CD8-positive, alpha-beta memory T cell (primary cell): ENCODE results near the gene RGS11. TPM values are rescaled to one million over a fixed set of nuclear protein-coding genes. Genes with fewer than 3 reads are reported as not detected.

Source experiments
- CTCF ChIA-PET: fragments of 350-600 bp; sonication (Branson Sonifier 250); formaldehyde crosslinking; loops from one replicate; lab custom pipeline; 2021; ENCODE audit warnings: antibody characterized with exemption; lab: Charles Lee
- POLR2A ChIA-PET: fragments of 350-600 bp; sonication (Branson Sonifier 250); formaldehyde crosslinking; loops from one replicate; lab custom pipeline; 2021; ENCODE audit warnings: antibody characterized with exemption; lab: Charles Lee
- DNase-seq, 5 donors: peaks; one replicate each; pipeline versions ENCODE4 v3.0.0 to v3.0.0-alpha.2; 2020 to 2022; ENCODE audit warnings: mixed read lengths in 1 of 5
- H3K27ac ChIP-seq: one replicate; pipeline ENCODE4 v1.7.0; 2013; ENCODE audit warnings: low read depth, mild to moderate bottlenecking, low read length, moderate library complexity
- H3K27me3 ChIP-seq: 2 replicates; pipeline ENCODE4 v1.7.0; 2013; ENCODE audit warnings: low read length, mild to moderate bottlenecking; ENCODE audit not compliant: insufficient read depth, poor library complexity, severe bottlenecking
- H3K36me3 ChIP-seq: 2 replicates; pipeline ENCODE4 v1.7.0; 2013; ENCODE audit warnings: mild to moderate bottlenecking, low read length, moderate library complexity; ENCODE audit not compliant: insufficient read depth
- H3K4me1 ChIP-seq: 2 replicates; pipeline ENCODE4 v1.7.0; 2013; ENCODE audit warnings: mild to moderate bottlenecking, low read length, moderate library complexity; ENCODE audit not compliant: insufficient read depth
- H3K4me3 ChIP-seq: 2 replicates; pipeline ENCODE4 v1.7.0; 2013; ENCODE audit warnings: mild to moderate bottlenecking, low read length
- H3K9me3 ChIP-seq: 2 replicates; pipeline ENCODE4 v1.7.0; 2013; ENCODE audit warnings: mild to moderate bottlenecking, low read length
- H3K27ac Mint-ChIP-seq, 8 donors: one replicate each; pipeline ENCODE4 v1.8.0; 2020 to 2021; ENCODE audit warnings: mixed read lengths in 8 of 8, mild to moderate bottlenecking in 6 of 8, inconsistent platforms in 3 of 8, moderate library complexity in 3 of 8
- H3K27me3 Mint-ChIP-seq, 2 donors: one replicate each; pipeline ENCODE4 v1.8.0; 2020 to 2021; ENCODE audit warnings: mixed read lengths in 2 of 2, mild to moderate bottlenecking in 1 of 2, moderate library complexity in 1 of 2
- H3K36me3 Mint-ChIP-seq, 3 donors: one replicate each; pipeline ENCODE4 v1.8.0; 2020 to 2021; ENCODE audit warnings: mixed read lengths in 3 of 3, inconsistent platforms in 1 of 3, mild to moderate bottlenecking in 1 of 3
- H3K4me1 Mint-ChIP-seq, 3 donors: one replicate each; pipeline ENCODE4 v1.8.0; 2020 to 2021; ENCODE audit warnings: mixed read lengths in 3 of 3, inconsistent platforms in 1 of 3, mild to moderate bottlenecking in 1 of 3
- H3K4me3 Mint-ChIP-seq, 7 donors: one replicate each; pipeline ENCODE4 v1.8.0; 2020 to 2021; ENCODE audit warnings: mixed read lengths in 7 of 7, mild to moderate bottlenecking in 6 of 7, moderate library complexity in 4 of 7, inconsistent platforms in 2 of 7
- H3K9me3 Mint-ChIP-seq, 5 donors: one replicate each; pipeline ENCODE4 v1.8.0; 2020 to 2022; ENCODE audit warnings: mixed read lengths in 5 of 5, mild to moderate bottlenecking in 3 of 5, moderate library complexity in 2 of 5, inconsistent platforms in 1 of 5
- polyA plus RNA-seq: library from polyadenylated mRNA; unstranded; fragments of 300-500 nt; fragmentation: Illumina TruSeq; gene quantifications from one replicate; pipeline ENCODE4 v1.2.3, GENCODE V29; 2021
- total RNA-seq, 2 experiments: library from RNA; stranded (reverse); gene quantifications; one replicate each; pipeline ENCODE4 v1.2.3, GENCODE V29; 2021

The RGS11 gene
- total and polyA plus RNA-seq, 3 experiments from 2014 or later: 0.09 TPM; not detected in 2

DNA sequence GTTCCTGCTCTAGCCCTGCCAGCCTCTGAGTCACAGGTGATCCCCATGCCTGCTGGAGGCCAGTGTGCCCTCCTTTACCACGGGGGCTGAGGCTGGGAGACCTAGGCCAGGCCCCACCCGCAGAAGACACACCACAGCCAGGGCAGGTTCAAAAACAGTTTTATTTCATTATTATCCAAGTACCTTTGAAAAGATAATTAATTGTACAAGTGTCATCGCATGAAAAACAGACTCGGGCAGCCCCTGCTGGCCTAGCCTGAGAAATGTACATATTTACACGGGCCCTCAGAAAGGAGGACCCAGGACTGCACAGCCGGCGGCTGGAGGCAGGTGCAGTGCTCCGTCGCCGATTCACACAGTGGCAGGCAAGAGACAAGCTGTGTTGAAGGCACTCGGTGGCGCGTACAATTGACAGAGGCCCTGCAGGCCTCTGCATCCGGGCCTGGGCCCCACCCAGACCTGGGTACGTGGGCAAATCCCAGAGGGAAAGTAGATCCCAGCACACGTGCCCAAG lies 11.6 kb upstream of the RGS11 start:
- ChIA-PET POLR2A (interaction anchor here (0.5 to 0.6 kb wide), 2 partner anchors 65 to 108 kb away, joined by 4 to 5 read pairs; no protein-coding TSS in a partner anchor), CTCF (no interaction called here)
- no peak overlapping the region for H3K4me3 ChIP-seq
- no peak overlapping the region for H3K4me3 Mint-ChIP-seq
- no peaks in the 10 kb centered on the region for H3K27me3 ChIP-seq
- peaks cover 23% of the 10 kb centered on the region for H3K36me3 ChIP-seq
- no peaks in the 10 kb centered on the region for H3K4me1 ChIP-seq
- peaks cover 0 to 55% (median 0%) of the 10 kb centered on the region in 3 donors for H3K36me3 Mint-ChIP-seq
- no peak for DNase-seq
- no peak overlapping the region for H3K27ac ChIP-seq
- H3K9me3 ChIP-seq: no peaks in the 10 kb centered on the region
- H3K9me3 Mint-ChIP-seq: no peaks in the 10 kb centered on the region
- H3K27me3 Mint-ChIP-seq: no peaks in the 10 kb centered on the region
- H3K27ac Mint-ChIP-seq: no peak overlapping the region
- no peaks in the 10 kb centered on the region for H3K4me1 Mint-ChIP-seq

- H3K4me1 Mint-ChIP-seq: no peaks in the 10 kb centered on the region
- no peaks in the 10 kb centered on the region for H3K4me1 ChIP-seq
- ChIA-PET POLR2A (interaction anchor here (0.5 to 0.6 kb wide), 2 partner anchors 64 to 109 kb away, joined by 4 to 5 read pairs; no protein-coding TSS in a partner anchor), CTCF (no interaction called here)
- H3K27ac ChIP-seq: no peak overlapping the region
- H3K4me3 ChIP-seq: no peak overlapping the region
- no peak for DNase-seq
- H3K9me3 ChIP-seq: no peaks in the 10 kb centered on the region
- H3K4me3 Mint-ChIP-seq: peak overlapping the region in 1 of 7 donors; percentile 40
- peaks cover 0 to 3% of the 10 kb centered on the region in 2 donors for H3K27me3 Mint-ChIP-seq
- peaks cover 0 to 50% (median 0%) of the 10 kb centered on the region in 3 donors for H3K36me3 Mint-ChIP-seq
- H3K27me3 ChIP-seq: no peaks in the 10 kb centered on the region
- H3K36me3 ChIP-seq: peaks cover 18% of the 10 kb centered on the region
- H3K9me3 Mint-ChIP-seq: no peaks in the 10 kb centered on the region
- H3K27ac Mint-ChIP-seq: peak overlapping the region in 1 of 8 donors; percentile 78
Measured at GRCh38 chr16:286491-287297, 10.9 kb upstream of the RGS11 start.

DNA sequence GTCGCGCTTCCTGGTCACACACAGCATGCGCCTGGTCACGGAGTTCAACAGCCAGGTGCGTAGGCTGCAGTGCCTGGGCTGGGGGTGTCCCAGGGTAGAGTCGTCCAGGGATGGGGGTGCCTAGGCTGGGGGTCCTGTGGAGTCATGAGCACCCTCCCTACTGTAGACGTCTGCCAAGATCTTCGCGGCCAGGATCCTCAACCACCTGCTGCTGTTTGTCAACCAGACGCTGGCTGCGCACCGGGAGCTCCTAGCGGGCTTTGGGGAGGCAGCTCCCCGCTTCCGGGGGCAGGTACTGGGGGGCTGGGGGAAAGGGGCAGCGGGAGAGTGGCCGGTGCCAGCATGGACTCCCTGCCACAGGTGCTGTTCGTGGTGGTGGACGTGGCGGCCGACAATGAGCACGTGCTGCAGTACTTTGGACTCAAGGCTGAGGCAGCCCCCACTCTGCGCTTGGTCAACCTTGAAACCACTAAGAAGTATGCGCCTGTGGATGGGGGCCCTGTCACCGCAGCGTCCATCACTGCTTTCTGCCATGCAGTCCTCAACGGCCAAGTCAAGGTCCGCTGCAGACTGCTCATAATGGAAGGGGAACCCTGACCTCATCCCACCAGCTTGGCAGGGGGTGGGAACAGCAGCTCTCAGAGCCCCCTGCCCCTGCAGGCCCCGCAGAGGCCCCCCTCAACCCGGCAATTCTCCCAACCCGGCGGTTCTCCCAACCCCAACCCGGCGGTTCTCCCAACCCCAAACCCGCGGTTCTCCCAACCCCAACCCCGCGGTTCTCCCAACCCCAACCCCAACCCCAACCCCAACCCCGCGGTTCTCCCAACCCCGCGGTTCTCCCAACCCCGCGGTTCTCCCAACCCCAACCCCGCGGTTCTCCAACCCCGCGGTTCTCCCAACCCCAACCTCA lies 9.7 kb upstream of the RGS11 start:
- no peaks in the 10 kb centered on the region for H3K9me3 ChIP-seq
- POLR2A ChIA-PET: interaction anchor here (0.5 kb wide), 1 partner anchor 182 kb away, joined by 5 read pairs; no protein-coding TSS in a partner anchor
- peaks cover 13% of the 10 kb centered on the region for H3K36me3 ChIP-seq
- CTCF ChIA-PET: no interaction called here
- H3K4me3 ChIP-seq: no peak overlapping the region
- Mint-ChIP-seq H3K36me3 (peaks cover 0 to 37% (median 0%) of the 10 kb centered on the region in 3 donors), H3K9me3 (no peaks in the 10 kb centered on the region), H3K4me1 (no peaks in the 10 kb centered on the region), H3K27ac (no peak overlapping the region), H3K27me3 (peaks cover 0 to 6% of the 10 kb centered on the region in 2 donors), H3K4me3 (no peak overlapping the region)
- DNase-seq: no peak
- H3K4me1 ChIP-seq: no peaks in the 10 kb centered on the region
- H3K27ac ChIP-seq: no peak overlapping the region
- H3K27me3 ChIP-seq: peaks cover 6% of the 10 kb centered on the region

GRCh38 chr16:284204-285120 lies 8.7 kb upstream of the RGS11 start:
- H3K9me3 Mint-ChIP-seq: no peaks in the 10 kb centered on the region
- no peaks in the 10 kb centered on the region for H3K4me1 Mint-ChIP-seq
- ChIA-PET CTCF (interaction anchor here (0.7 kb wide), 1 partner anchor 141 kb away, joined by 3 read pairs; no protein-coding TSS in a partner anchor), POLR2A (no interaction called here)
- H3K27me3 Mint-ChIP-seq: peaks cover 0 to 6% of the 10 kb centered on the region in 2 donors
- DNase-seq: no peak
- no peak overlapping the region for H3K27ac Mint-ChIP-seq
- no peaks in the 10 kb centered on the region for H3K9me3 ChIP-seq
- peaks cover under 1% of the 10 kb centered on the region for H3K4me1 ChIP-seq
- H3K36me3 Mint-ChIP-seq: peaks cover 0 to 29% (median 0%) of the 10 kb centered on the region in 3 donors
- H3K4me3 ChIP-seq: no peak overlapping the region
- peaks cover 10% of the 10 kb centered on the region for H3K36me3 ChIP-seq
- no peak overlapping the region for H3K27ac ChIP-seq
- peaks cover 7% of the 10 kb centered on the region for H3K27me3 ChIP-seq
- H3K4me3 Mint-ChIP-seq: no peak overlapping the region

DNA sequence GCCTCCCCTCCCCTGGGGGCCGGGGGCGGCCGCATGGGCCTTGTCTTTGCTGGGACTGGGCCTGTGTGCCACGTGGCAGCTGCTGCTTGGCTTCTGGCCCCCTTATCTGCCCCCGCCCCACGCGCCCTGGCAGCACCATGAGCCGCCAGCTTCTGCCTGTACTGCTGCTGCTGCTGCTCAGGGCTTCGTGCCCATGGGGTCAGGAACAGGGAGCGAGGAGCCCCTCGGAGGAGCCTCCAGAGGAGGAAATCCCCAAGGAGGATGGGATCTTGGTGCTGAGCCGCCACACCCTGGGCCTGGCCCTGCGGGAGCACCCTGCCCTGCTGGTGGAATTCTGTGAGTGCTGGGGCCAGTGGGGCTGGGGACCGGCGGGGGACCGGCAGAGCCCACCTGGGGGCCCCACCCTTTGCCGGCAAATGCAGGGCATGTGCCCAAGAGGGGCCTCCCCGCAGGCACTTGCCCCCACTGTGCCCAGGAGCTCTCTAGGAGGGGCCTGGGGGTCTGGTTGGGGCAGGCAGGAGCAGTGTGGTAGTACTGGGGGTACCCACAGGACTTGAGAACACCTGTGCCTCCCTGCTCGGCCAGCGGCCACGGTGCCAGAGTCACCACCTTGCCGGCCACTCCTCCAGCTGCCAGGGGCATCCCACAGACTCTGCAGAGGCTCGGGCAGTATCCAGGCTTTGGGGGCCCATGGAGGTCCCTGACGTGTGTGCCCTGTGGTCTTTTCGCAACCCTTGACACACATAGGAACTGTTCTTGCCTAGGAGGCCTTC lies 7.5 kb upstream of the RGS11 start, which contains the start of gene PDIA2:
Gene PDIA2 (plus strand): TSS at position 132 of the 773 bp plus-strand sequence. CDS start 6 bp downstream, at position 138.
- CTCF ChIA-PET: interaction anchor here (0.7 kb wide), 1 partner anchor 143 kb away, joined by 3 read pairs; no protein-coding TSS in a partner anchor
- H3K27ac Mint-ChIP-seq: peak within 1 kb of the TSS in 1 of 8 donors; percentile 43

DNA sequence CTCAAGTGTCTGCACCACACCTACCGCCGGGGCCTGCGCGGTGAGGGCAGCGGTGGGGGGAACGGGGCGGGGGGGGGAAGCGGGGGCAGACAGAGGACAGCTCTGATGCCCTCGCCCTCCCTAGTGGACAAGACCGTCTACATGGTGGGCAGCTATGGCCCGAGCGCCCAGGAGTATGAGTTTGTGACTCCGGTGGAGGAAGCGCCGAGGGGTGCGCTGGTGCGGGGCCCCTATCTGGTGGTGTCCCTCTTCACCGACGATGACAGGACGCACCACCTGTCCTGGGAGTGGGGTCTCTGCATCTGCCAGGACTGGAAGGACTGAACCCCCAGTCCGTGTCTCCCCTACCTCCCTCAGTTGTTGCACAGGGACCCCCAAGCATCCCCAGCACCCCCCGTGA lies 6.7 kb upstream of the RGS11 start:
- peaks cover 0 to 10% (median 0%) of the 10 kb centered on the region in 3 donors for H3K36me3 Mint-ChIP-seq
- Histone ChIP-seq H3K27me3 (peaks cover 10% of the 10 kb centered on the region), H3K36me3 (no peaks in the 10 kb centered on the region), H3K4me3 (no peak overlapping the region), H3K27ac (no peak overlapping the region), H3K9me3 (no peaks in the 10 kb centered on the region), H3K4me1 (peaks cover 10% of the 10 kb centered on the region)
- peaks cover 3 to 8% (median 7%) of the 10 kb centered on the region in 3 donors for H3K4me1 Mint-ChIP-seq
- no peak overlapping the region for H3K27ac Mint-ChIP-seq
- ChIA-PET POLR2A (no interaction called here), CTCF (no interaction called here)
- peaks cover 7 to 10% of the 10 kb centered on the region in 2 donors for H3K27me3 Mint-ChIP-seq
- no peak for DNase-seq
- no peak overlapping the region for H3K4me3 Mint-ChIP-seq
- no peaks in the 10 kb centered on the region for H3K9me3 Mint-ChIP-seq

More for the DNA sequence above, 7.5 kb upstream of the RGS11 start, which contains the start of gene PDIA2:
- no peak within 1 kb of the TSS for H3K4me3 ChIP-seq
- H3K9me3 Mint-ChIP-seq: no peaks in the 10 kb centered on the region
- H3K27me3 ChIP-seq: peaks cover 10% of the 10 kb centered on the region
- no peak within 1 kb of the TSS for H3K27ac ChIP-seq
- DNase-seq: no peak
- peaks cover 3 to 8% (median 7%) of the 10 kb centered on the region in 3 donors for H3K4me1 Mint-ChIP-seq
- POLR2A ChIA-PET: no interaction called here
- H3K4me1 ChIP-seq: peaks cover 10% of the 10 kb centered on the region
- H3K36me3 ChIP-seq: peaks cover 5% of the 10 kb centered on the region
- no peak within 1 kb of the TSS for H3K4me3 Mint-ChIP-seq
- no peaks in the 10 kb centered on the region for H3K9me3 ChIP-seq
- H3K36me3 Mint-ChIP-seq: peaks cover 0 to 16% (median 0%) of the 10 kb centered on the region in 3 donors
- H3K27me3 Mint-ChIP-seq: peaks cover 7 to 10% of the 10 kb centered on the region in 2 donors
